G401 (cell line): ENCODE measurements around the gene OR2T4. TPM values are rescaled to one million over a fixed set of nuclear protein-coding genes. Genes with fewer than 3 reads are reported as not detected.

Experiments used
- DNase-seq: peaks from one replicate; pipeline ENCODE4 v3.0.0-alpha.2; 2015; ENCODE audit warnings: low spot score
- in situ Hi-C: cut with HindIII; loops from 2 replicates; pipeline ENCODE4 v1.10.0; 2016; ENCODE audit warnings: low sequenced_read_pairs, mixed read lengths
- total RNA-seq: library from RNA; depleted of rRNA; stranded (reverse); fragments of >200 nt; shearing (Covaris generic); gene quantifications from 2 replicates; pipeline ENCODE4 v1.2.3, GENCODE V29; 2014; rRNA removed

OR2T4 gene, protein sequence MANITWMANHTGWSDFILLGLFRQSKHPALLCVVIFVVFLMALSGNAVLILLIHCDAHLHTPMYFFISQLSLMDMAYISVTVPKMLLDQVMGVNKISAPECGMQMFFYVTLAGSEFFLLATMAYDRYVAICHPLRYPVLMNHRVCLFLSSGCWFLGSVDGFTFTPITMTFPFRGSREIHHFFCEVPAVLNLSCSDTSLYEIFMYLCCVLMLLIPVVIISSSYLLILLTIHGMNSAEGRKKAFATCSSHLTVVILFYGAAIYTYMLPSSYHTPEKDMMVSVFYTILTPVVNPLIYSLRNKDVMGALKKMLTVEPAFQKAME
- not detected in 2 replicates for total RNA-seq

GRCh38 chr1:248361121-248361715 lies at the start of gene OR2T4:
Gene OR2T4, plus strand, starts transcription at chr1:248361665. Its CDS starts 0 bp downstream, at chr1:248361665.
- in situ Hi-C loops, result no loop called here
- no peak for DNase-seq

- in situ Hi-C loops, result no loop called here
Measured at GRCh38 chr1:248316796-248317195, 44.7 kb upstream of the OR2T4 start.

DNA sequence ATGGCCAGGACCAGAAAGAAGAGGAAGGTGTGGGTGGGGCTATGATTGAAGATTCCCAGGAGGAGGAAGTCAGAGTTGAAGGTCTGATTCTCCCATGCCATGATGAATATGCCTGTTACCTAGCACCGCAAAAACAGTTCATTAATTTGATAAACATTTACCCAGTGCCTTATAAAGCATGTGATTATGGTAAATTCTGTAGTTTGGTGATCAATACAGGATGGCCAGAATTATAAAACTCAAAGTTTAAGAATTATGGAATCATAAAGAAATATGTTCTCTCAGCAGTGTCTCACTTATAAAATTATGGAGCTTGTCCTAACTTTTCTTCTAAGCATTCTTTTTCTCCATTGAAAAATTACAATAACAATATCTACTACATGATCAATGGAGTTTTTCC lies 37.0 kb upstream of the OR2T4 start, which contains the start of gene OR2M7:
Gene OR2M7, minus strand, starts transcription at position 101 of the 400 bp plus-strand sequence. Its CDS starts 0 bp downstream, at position 101.
- DNase-seq, result no peak
- in situ Hi-C loops, result no loop called here

More at GRCh38 chr1:248316796-248317195, 44.7 kb upstream of the OR2T4 start:
- no peak for DNase-seq

GRCh38 chr1:248343451-248343850 lies 18.0 kb upstream of the OR2T4 start:
- DNase-seq, result no peak
- in situ Hi-C loops, result no loop called here

GRCh38 chr1:248348475-248348874 lies 13.0 kb upstream of the OR2T4 start, which contains the start of gene OR14C36:
Gene OR14C36, plus strand, starts transcription at chr1:248348775. Its CDS starts 0 bp downstream, at chr1:248348775.
- DNase-seq, result no peak
- in situ Hi-C loops, result no loop called here

DNA sequence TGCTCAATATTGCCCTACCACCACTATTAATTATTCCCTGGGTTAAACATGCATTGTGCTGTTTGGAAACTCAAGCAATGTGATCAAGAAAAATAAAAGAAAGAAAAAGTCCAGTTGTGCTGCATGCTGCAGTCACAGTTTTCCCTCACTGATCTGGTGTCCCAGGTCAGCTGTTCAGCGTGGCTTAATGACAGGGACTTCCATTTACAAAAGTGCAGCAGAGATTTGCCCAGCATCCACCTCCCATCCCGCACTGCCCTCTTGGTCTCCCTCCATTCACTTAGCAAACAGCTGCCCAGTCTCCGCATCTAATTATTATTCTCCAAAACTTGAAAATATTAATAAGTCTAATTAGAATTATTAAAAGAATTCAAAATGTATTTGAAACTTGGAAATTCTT lies 2.0 kb upstream of the OR2T4 start:
- DNase-seq, result no peak
- in situ Hi-C loops, result no loop called here

DNA sequence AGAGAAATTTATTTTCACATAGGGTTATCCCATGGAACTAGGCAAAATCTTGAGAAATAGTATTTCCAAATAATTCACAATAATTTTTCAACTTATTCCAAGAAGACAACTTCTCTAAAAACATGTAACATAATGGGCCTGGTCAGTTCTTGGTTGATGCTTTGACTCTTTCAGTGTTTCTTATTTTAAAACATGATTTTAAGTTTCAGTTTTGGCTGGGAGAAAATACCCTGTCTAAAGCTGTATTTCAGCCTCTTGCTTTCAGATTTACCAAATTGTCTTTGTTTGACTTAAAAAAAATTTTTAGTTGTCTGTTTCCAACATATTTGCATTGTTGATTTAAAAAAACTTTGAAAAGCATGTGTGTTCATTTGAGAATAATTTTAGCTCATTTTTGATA lies 5.1 kb downstream of the OR2T4 start:
- in situ Hi-C loops, result no loop called here
- no peak for DNase-seq

- in situ Hi-C loops, result no loop called here
- no peak for DNase-seq
Measured at GRCh38 chr1:248372394-248372793, 10.9 kb downstream of the OR2T4 start.

GRCh38 chr1:248373761-248374160 lies 12.3 kb downstream of the OR2T4 start:
- no peak for DNase-seq
- in situ Hi-C loops, result no loop called here

GRCh38 chr1:248375446-248375845 lies 14.0 kb downstream of the OR2T4 start, which contains the start of gene OR2T6:
Gene OR2T6, plus strand, starts transcription at chr1:248375746. Its CDS starts 11,863 bp downstream, at chr1:248387609.
- in situ Hi-C loops, result no loop called here
- no peak for DNase-seq

DNA sequence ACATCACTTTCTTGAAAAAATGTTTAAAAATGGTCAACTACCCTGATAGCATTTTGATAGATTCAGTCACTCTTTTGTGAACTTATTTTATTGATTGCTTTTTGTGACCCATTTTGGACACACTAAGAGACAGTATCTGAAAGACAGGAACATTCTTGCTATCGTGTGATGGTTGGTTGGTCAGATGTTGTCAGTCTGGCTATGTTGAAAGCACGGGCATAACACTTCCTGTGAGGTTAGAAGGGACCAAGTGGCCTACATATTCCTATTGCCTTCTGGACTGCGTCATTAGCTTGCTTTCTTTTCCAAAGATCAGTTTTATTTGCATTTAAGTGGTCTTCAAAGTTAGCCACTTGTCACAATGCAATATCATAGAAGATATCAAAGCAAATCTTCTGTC lies 15.5 kb downstream of the OR2T4 start:
- no peak for DNase-seq
- in situ Hi-C loops, result no loop called here

DNA sequence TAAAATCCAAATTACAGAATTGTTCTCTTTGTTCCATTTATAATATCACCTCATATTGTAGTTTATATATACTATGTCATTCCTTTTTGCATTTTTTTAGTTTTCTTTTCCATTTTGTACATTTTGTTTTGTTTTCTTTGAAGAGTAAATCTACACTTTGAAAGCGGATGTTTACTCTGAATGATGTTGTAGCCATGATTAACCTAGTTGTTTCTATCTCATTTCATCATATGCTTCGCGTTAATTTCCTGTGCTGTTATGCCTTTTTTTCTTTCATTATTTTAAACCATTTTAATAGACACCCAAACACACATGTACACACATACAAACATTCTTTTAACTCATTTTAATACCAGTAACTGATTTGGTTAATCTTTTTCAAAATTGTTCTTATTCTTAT lies 19.4 kb downstream of the OR2T4 start:
- in situ Hi-C loops, result no loop called here
- no peak for DNase-seq

DNA sequence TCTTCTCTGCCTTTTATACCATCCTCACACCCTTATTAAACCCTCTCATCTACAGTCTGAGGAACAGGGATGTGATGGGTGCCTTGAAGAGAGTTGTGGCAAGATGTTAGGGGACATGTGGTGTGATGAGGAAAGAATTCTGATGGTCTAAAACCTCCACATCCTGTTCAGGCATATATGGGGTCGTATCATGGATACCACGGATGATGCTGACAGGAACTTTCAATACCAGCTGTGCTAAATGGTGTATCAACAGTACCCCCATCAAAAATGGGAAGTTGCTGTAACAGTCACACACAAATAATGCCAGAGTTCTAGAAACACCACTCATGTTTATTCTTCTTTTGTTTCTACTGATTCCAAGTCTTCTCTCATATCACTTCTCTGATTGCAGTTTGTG lies 27.0 kb downstream of the OR2T4 start:
- in situ Hi-C loops, result no loop called here
- no peak for DNase-seq

DNA sequence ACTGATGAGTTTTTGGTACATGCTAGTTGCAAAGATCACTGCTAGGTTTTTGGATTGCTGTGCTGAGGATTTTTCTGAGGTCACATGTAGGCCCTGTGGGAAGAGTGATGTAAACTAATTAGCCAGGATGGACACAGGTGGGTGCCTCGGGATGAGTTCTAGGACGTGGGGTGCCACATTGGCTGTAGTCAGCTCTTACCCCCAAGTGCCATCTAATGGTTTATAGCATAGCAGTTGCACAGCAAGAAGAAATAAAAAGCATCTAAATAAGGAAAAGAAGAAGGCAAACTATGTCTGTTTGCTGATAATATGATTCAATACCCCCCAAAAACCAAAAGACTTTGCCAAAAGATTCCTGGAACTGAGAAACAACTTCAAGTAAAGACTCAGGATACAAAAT lies 31.6 kb downstream of the OR2T4 start:
- in situ Hi-C loops, result no loop called here
- no peak for DNase-seq

- DNase-seq, result no peak
- in situ Hi-C loops, result no loop called here
Measured at GRCh38 chr1:248402748-248403147, 41.3 kb downstream of the OR2T4 start, which contains the start of gene OR2T1. Gene OR2T1, plus strand, starts transcription at chr1:248403048. Its CDS starts 3,100 bp downstream, at chr1:248406148.

DNA sequence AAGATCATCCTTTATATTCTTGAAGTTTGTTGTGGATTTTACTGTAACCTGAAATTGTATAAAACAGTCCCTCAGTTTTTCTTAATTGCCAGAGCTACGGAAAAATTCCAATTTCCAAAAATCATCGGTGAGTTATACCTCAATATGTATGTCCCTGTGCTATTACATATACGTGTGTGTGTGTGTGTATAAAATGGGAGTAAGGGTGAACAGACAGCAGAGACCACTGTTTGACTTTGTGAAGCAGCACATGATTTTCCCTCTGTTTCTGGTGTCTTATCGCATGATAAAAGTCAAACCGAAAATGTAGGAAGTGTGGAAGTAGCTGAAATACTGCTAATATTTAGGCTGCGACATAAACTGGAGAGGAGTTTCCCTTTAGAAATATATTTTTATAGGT lies 42.6 kb downstream of the OR2T4 start:
- no peak for DNase-seq
- in situ Hi-C loops, result no loop called here

GRCh38 chr1:248406721-248407692 lies 45.5 kb downstream of the OR2T4 start:
- in situ Hi-C loops, result no loop called here

More at GRCh38 chr1:248406721-248407692, 45.5 kb downstream of the OR2T4 start:
- no peak for DNase-seq
